Testis (tissue), 3 donors: ENCODE results near the gene GABBR2. TPM values are rescaled to one million over a fixed set of nuclear protein-coding genes. Genes with fewer than 3 reads are reported as not detected.
"Not testable (repeated sequence)": the region's sequence is repeated elsewhere in the genome, so short reads cannot be mapped to it uniquely, and the experiment has no call there.

Experiments
- DNase-seq: peaks from one replicate; pipeline ENCODE4 v3.0.0-alpha.2; 2019
- H3K27ac ChIP-seq, 2 donors: fragments of 200-600 bp; sonication (generic); one replicate each; pipeline ENCODE4 v1.5.1; 2019
- H3K27me3 ChIP-seq: fragments of 200-600 bp; sonication (generic); one replicate; pipeline ENCODE4 v1.5.1; 2019
- H3K36me3 ChIP-seq: fragments of 200-600 bp; sonication (generic); one replicate; pipeline ENCODE4 v1.5.1; 2017; ENCODE audit warnings: low read depth; ENCODE audit errors: missing control alignments
- H3K4me1 ChIP-seq: fragments of 200-600 bp; sonication (generic); one replicate; pipeline ENCODE4 v1.5.1; 2019
- H3K4me3 ChIP-seq, 2 donors: fragments of 200-600 bp; sonication (generic); one replicate each; pipeline ENCODE4 v1.5.1; 2017 to 2019
- H3K9me3 ChIP-seq: fragments of 200-600 bp; sonication (generic); one replicate; pipeline ENCODE4 v1.5.1; 2017
- CTCF ChIP-seq, 3 experiments: fragments of 450-650 bp in 2 of 3; fragments of 200-600 bp in 1 of 3; sonication (generic) in 1 of 3; IDR thresholded peaks; one replicate each; pipeline ENCODE4 v1.5.1; 2016 to 2019; ENCODE audit warnings: antibody characterized with exemption in 3 of 3, mild to moderate bottlenecking in 2 of 3, moderate library complexity in 1 of 3
- POLR2A ChIP-seq: fragments of 450-650 bp; IDR thresholded peaks from one replicate; pipeline ENCODE4 v1.6.1; 2017; ENCODE audit warnings: antibody characterized with exemption, mild to moderate bottlenecking, moderate library complexity
- WGBS, 2 donors: methylation state at CpG; one replicate each; pipeline ENCODE4 v1.1.5; 2018; 5-methylcytosine and 5-hydroxymethylcytosine counted together
- intact Hi-C: fragments of 100-400 bp; cut with DNase I; formaldehyde crosslinking; loops from one replicate; pipeline ENCODE4 v1.15.1; 2023; ENCODE audit warnings: low total_unique reads
- polyA plus RNA-seq: library from polyadenylated mRNA; stranded (reverse); fragments of 350-450 nt; fragmentation: Illumina TruSeq; extraction: RNeasy Lipid Tissue Mini Kit (QIAGEN cat#74804); gene quantifications from one replicate; pipeline ENCODE4 v1.2.3, GENCODE V29; 2014; ENCODE audit warnings: low read depth, low replicate concordance; ENCODE audit not compliant: insufficient read depth
- total RNA-seq, 2 donors: library from RNA; depleted of rRNA; stranded (reverse); fragments of >200 nt; gene quantifications; one replicate each; pipeline ENCODE4 v1.2.3, GENCODE V29; 2016

The GABBR2 gene
- total and polyA plus RNA-seq, 3 donors from 2014 or later, result 3.0 to 8.1 (median 6.9) TPM

- no peak overlapping the region for H3K4me3 ChIP-seq
- TF ChIP-seq POLR2A (no peak), CTCF (IDR thresholded peaks at IDR 0.05) (no peak)
- no peaks in the 10 kb centered on the region for H3K27me3 ChIP-seq
- no peaks in the 10 kb centered on the region for H3K36me3 ChIP-seq
- no peak overlapping the region for H3K27ac ChIP-seq
- intact Hi-C loops, result no loop called here
- WGBS, 2 donors, result 42 to 51% methylated on average over 9 of the region's 9 CpGs
- no peak for DNase-seq
- no peaks in the 10 kb centered on the region for H3K4me1 ChIP-seq
- no peaks in the 10 kb centered on the region for H3K9me3 ChIP-seq
Observed at GRCh38 chr9:98516897-98517503, 191.7 kb downstream of the GABBR2 start.

GRCh38 chr9:98516205-98516896, 192.4 kb downstream of the GABBR2 start:
- Histone ChIP-seq H3K27me3 (no peaks in the 10 kb centered on the region), H3K4me1 (no peaks in the 10 kb centered on the region), H3K4me3 (no peak overlapping the region), H3K36me3 (no peaks in the 10 kb centered on the region), H3K27ac (no peak overlapping the region), H3K9me3 (no peaks in the 10 kb centered on the region)
- DNase-seq, result no peak
- intact Hi-C loops, result no loop called here
- WGBS, 2 donors, result 69 to 88% methylated on average over 4 to 7 of the region's 7 CpGs
- no peak for TF ChIP-seq CTCF (IDR thresholded peaks at IDR 0.05)

GRCh38 chr9:98515506-98516204, 193.1 kb downstream of the GABBR2 start:
- Histone ChIP-seq H3K4me1 (no peaks in the 10 kb centered on the region), H3K4me3 (no peak overlapping the region), H3K9me3 (no peaks in the 10 kb centered on the region), H3K36me3 (no peaks in the 10 kb centered on the region), H3K27me3 (no peaks in the 10 kb centered on the region), H3K27ac (no peak overlapping the region)
- WGBS, 2 donors, result 82 to 86% methylated on average over 4 of the region's 4 CpGs
- intact Hi-C loops, result no loop called here
- no peak for TF ChIP-seq CTCF (IDR thresholded peaks at IDR 0.05)
- TF ChIP-seq POLR2A, result no peak
- no peak for DNase-seq

- Histone ChIP-seq H3K4me1 (no peaks in the 10 kb centered on the region), H3K36me3 (no peaks in the 10 kb centered on the region), H3K27ac (no peak overlapping the region), H3K4me3 (no peak overlapping the region), H3K9me3 (no peaks in the 10 kb centered on the region), H3K27me3 (no peaks in the 10 kb centered on the region)
- TF ChIP-seq CTCF (IDR thresholded peaks at IDR 0.05), result no peak
- TF ChIP-seq POLR2A, result no peak
- intact Hi-C loops, result no loop called here
- DNase-seq, result no peak
- 80 to 83% methylated on average over 6 of the region's 6 CpGs for WGBS, 2 donors
Observed at GRCh38 chr9:98514841-98515240, 193.9 kb downstream of the GABBR2 start.

GRCh38 chr9:98508217-98508919, 200.4 kb downstream of the GABBR2 start:
- H3K9me3 ChIP-seq, H3K27ac ChIP-seq, DNase-seq, H3K27me3 ChIP-seq, H3K36me3 ChIP-seq, intact Hi-C loops, H3K4me1 ChIP-seq, H3K4me3 ChIP-seq: not testable (repeated sequence)
- 84 to 85% methylated on average over 17 to 25 of the region's 25 CpGs for WGBS, 2 donors
